SJCRH30 (cell line): ENCODE data around the gene MDC1. TPM values are rescaled to one million over a fixed set of nuclear protein-coding genes. Genes with fewer than 3 reads are reported as not detected.
A peak's percentile ranks its signal among the peaks of the same experiment; 100 is the strongest.

Experiments
- DNase-seq, 2 experiments: peaks; one replicate each; pipeline ENCODE4 v3.0.0-alpha.2; 2015 to 2020
- H3K27ac ChIP-seq: fragments of 250-450 bp; sonication (Bioruptor Pico); 2 replicates; pipeline ENCODE4 v1.5.1; 2020; ENCODE audit warnings: mild to moderate bottlenecking, moderate library complexity
- H3K27me3 ChIP-seq: fragments of 250-450 bp; sonication (Bioruptor Pico); 2 replicates; pipeline ENCODE4 v1.5.1; 2020; ENCODE audit warnings: mild to moderate bottlenecking, moderate library complexity
- H3K36me3 ChIP-seq: fragments of 250-450 bp; sonication (Bioruptor Pico); 2 replicates; pipeline ENCODE4 v1.5.1; 2020; ENCODE audit warnings: mild to moderate bottlenecking, moderate library complexity
- H3K4me1 ChIP-seq: fragments of 250-450 bp; sonication (Bioruptor Pico); 2 replicates; pipeline ENCODE4 v1.5.1; 2020; ENCODE audit warnings: mild to moderate bottlenecking, moderate library complexity
- H3K4me3 ChIP-seq: fragments of 250-450 bp; sonication (Bioruptor Pico); 2 replicates; pipeline ENCODE4 v1.5.1; 2020; ENCODE audit warnings: mild to moderate bottlenecking, moderate library complexity
- H3K9me3 ChIP-seq: fragments of 250-450 bp; sonication (Bioruptor Pico); replicated peaks from 2 replicates; pipeline ENCODE4 v1.5.1; 2020; ENCODE audit warnings: mild to moderate bottlenecking, moderate library complexity
- total RNA-seq: library from RNA; depleted of rRNA; stranded (reverse); fragments of >200 nt; shearing (Covaris generic); gene quantifications from 2 replicates; pipeline ENCODE4 v1.2.3, GENCODE V29; 2014

MDC1 gene
- total RNA-seq, 1 experiment from 2014 or later, result 25.0 TPM

GRCh38 chr6:30754631-30755030, 37.5 kb upstream of the MDC1 start:
- Histone ChIP-seq H3K9me3 (no peaks in the 10 kb centered on the region), H3K36me3 (no peaks in the 10 kb centered on the region), H3K27ac (no peak overlapping the region), H3K4me1 (peaks cover 32% of the 10 kb centered on the region), H3K4me3 (no peak overlapping the region), H3K27me3 (no peaks in the 10 kb centered on the region)
- no peak for DNase-seq

GRCh38 chr6:30752157-30752927, 35.3 kb upstream of the MDC1 start:
- no peak overlapping the region for H3K4me3 ChIP-seq
- H3K4me1 ChIP-seq, result peaks cover 22% of the 10 kb centered on the region
- H3K9me3 ChIP-seq, result no peaks in the 10 kb centered on the region
- DNase-seq, result peak; percentile 99 to 100
- H3K36me3 ChIP-seq, result no peaks in the 10 kb centered on the region
- peak overlapping the region; percentile 88 for H3K27ac ChIP-seq
- no peaks in the 10 kb centered on the region for H3K27me3 ChIP-seq

GRCh38 chr6:30750379-30750668, 33.2 kb upstream of the MDC1 start:
- Histone ChIP-seq H3K27me3 (no peaks in the 10 kb centered on the region), H3K36me3 (no peaks in the 10 kb centered on the region), H3K4me1 (peaks cover 22% of the 10 kb centered on the region), H3K4me3 (no peak overlapping the region), H3K9me3 (no peaks in the 10 kb centered on the region), H3K27ac (no peak overlapping the region)
- no peak for DNase-seq

- no peaks in the 10 kb centered on the region for H3K36me3 ChIP-seq
- H3K9me3 ChIP-seq, result no peaks in the 10 kb centered on the region
- H3K4me3 ChIP-seq, result no peak overlapping the region
- peaks cover 22% of the 10 kb centered on the region for H3K4me1 ChIP-seq
- H3K27ac ChIP-seq, result no peak overlapping the region
- DNase-seq, result no peak
- no peaks in the 10 kb centered on the region for H3K27me3 ChIP-seq
Measured at GRCh38 chr6:30749554-30750378, 32.7 kb upstream of the MDC1 start.

GRCh38 chr6:30748851-30749540, 31.9 kb upstream of the MDC1 start:
- Histone ChIP-seq H3K4me3 (no peak overlapping the region), H3K27me3 (no peaks in the 10 kb centered on the region), H3K27ac (no peak overlapping the region), H3K4me1 (peaks cover 22% of the 10 kb centered on the region), H3K9me3 (no peaks in the 10 kb centered on the region), H3K36me3 (no peaks in the 10 kb centered on the region)
- no peak for DNase-seq

GRCh38 chr6:30747902-30748769, 31.1 kb upstream of the MDC1 start:
- Histone ChIP-seq H3K9me3 (no peaks in the 10 kb centered on the region), H3K27me3 (no peaks in the 10 kb centered on the region), H3K27ac (no peak overlapping the region), H3K4me3 (no peak overlapping the region), H3K36me3 (no peaks in the 10 kb centered on the region), H3K4me1 (peaks cover 18% of the 10 kb centered on the region)
- no peak for DNase-seq

GRCh38 chr6:30747300-30747687, 30.2 kb upstream of the MDC1 start:
- Histone ChIP-seq H3K27me3 (no peaks in the 10 kb centered on the region), H3K4me1 (peaks cover 12% of the 10 kb centered on the region), H3K27ac (no peak overlapping the region)

GRCh38 chr6:30744054-30744805, 27.1 kb upstream of the MDC1 start, which contains the start of gene IER3:
Gene IER3, minus strand, starts transcription at chr6:30744547. Its CDS starts 29 bp downstream, at chr6:30744518.
- peaks cover 7% of the 10 kb centered on the region; the same call in 1 of the 2 replicates for H3K4me1 ChIP-seq

More at GRCh38 chr6:30747300-30747687, 30.2 kb upstream of the MDC1 start:
- Histone ChIP-seq H3K4me3 (no peak overlapping the region), H3K9me3 (no peaks in the 10 kb centered on the region), H3K36me3 (no peaks in the 10 kb centered on the region)
- no peak for DNase-seq

GRCh38 chr6:30743099-30744053, 26.3 kb upstream of the MDC1 start:
- peaks cover 14% of the 10 kb centered on the region for H3K36me3 ChIP-seq
- H3K4me1 ChIP-seq, result peaks cover 5% of the 10 kb centered on the region; the same call in 1 of the 2 replicates
- DNase-seq, result peak in 1 of 2 experiments; percentile 49

More at GRCh38 chr6:30744054-30744805, 27.1 kb upstream of the MDC1 start, which contains the start of gene IER3:
- DNase-seq, result peak; percentile 75 to 83
- H3K4me3 ChIP-seq, result peak within 1 kb of the TSS; percentile 80
- H3K27me3 ChIP-seq, result no peaks in the 10 kb centered on the region
- no peaks in the 10 kb centered on the region for H3K9me3 ChIP-seq
- peaks cover 7% of the 10 kb centered on the region for H3K36me3 ChIP-seq
- H3K27ac ChIP-seq, result peak within 1 kb of the TSS; percentile 64

GRCh38 chr6:30742316-30743098, 25.4 kb upstream of the MDC1 start, which contains the start of gene FLOT1:
Gene FLOT1, minus strand, starts transcription at chr6:30742687. Its CDS starts 498 bp downstream, at chr6:30742189.
- Histone ChIP-seq H3K9me3 (no peaks in the 10 kb centered on the region), H3K36me3 (peaks cover 23% of the 10 kb centered on the region)

More at GRCh38 chr6:30743099-30744053, 26.3 kb upstream of the MDC1 start:
- no peaks in the 10 kb centered on the region for H3K9me3 ChIP-seq
- peak overlapping the region; percentile 64 for H3K27ac ChIP-seq
- peak overlapping the region; percentile 80 for H3K4me3 ChIP-seq
- H3K27me3 ChIP-seq, result no peaks in the 10 kb centered on the region

GRCh38 chr6:30741789-30742315, 24.8 kb upstream of the MDC1 start:
- H3K4me1 ChIP-seq, result peaks cover 5% of the 10 kb centered on the region; the same call in 1 of the 2 replicates
- no peaks in the 10 kb centered on the region for H3K9me3 ChIP-seq
- peak overlapping the region; percentile 51 for H3K27ac ChIP-seq
- peaks cover 30% of the 10 kb centered on the region for H3K36me3 ChIP-seq
- H3K4me3 ChIP-seq, result peak overlapping the region; percentile 80
- peak in 1 of 2 experiments; percentile 22 for DNase-seq
- no peaks in the 10 kb centered on the region for H3K27me3 ChIP-seq

More at GRCh38 chr6:30742316-30743098, 25.4 kb upstream of the MDC1 start, which contains the start of gene FLOT1:
- H3K4me1 ChIP-seq, result peaks cover 5% of the 10 kb centered on the region; the same call in 1 of the 2 replicates
- peak within 1 kb of the TSS; percentile 51 for H3K27ac ChIP-seq
- peak within 1 kb of the TSS; percentile 80 for H3K4me3 ChIP-seq
- DNase-seq, result peak; percentile 92
- no peaks in the 10 kb centered on the region for H3K27me3 ChIP-seq
